ENCODE measurements around the gene NDUFS6. TPM values are rescaled to one million over a fixed set of nuclear protein-coding genes. Genes with fewer than 3 reads are reported as not detected.

Gene NDUFS6
- total RNA-seq, 1 experiment from 2014 or later: 59.7 TPM

- no peaks in the 10 kb centered on the region for H3K36me3 ChIP-seq (ENCODE audit: control insufficient read depth, insufficient read depth, low read length)
- no peaks in the 10 kb centered on the region for H3K4me1 ChIP-seq
- no peaks in the 10 kb centered on the region for H3K36me3 Mint-ChIP-seq (ENCODE audit: insufficient read depth, unreplicated experiment)
- TF ChIP-seq, protein P1, sequence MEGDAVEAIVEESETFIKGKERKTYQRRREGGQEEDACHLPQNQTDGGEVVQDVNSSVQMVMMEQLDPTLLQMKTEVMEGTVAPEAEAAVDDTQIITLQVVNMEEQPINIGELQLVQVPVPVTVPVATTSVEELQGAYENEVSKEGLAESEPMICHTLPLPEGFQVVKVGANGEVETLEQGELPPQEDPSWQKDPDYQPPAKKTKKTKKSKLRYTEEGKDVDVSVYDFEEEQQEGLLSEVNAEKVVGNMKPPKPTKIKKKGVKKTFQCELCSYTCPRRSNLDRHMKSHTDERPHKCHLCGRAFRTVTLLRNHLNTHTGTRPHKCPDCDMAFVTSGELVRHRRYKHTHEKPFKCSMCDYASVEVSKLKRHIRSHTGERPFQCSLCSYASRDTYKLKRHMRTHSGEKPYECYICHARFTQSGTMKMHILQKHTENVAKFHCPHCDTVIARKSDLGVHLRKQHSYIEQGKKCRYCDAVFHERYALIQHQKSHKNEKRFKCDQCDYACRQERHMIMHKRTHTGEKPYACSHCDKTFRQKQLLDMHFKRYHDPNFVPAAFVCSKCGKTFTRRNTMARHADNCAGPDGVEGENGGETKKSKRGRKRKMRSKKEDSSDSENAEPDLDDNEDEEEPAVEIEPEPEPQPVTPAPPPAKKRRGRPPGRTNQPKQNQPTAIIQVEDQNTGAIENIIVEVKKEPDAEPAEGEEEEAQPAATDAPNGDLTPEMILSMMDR (IDR thresholded peaks at IDR 0.05; ENCODE audit: insufficient read depth in 1 of 2, low read depth in 1 of 2, low read length in 1 of 2, severe bottlenecking in 1 of 2, unreplicated experiment in 1 of 2): no peak
- ChIA-PET POLR2A (no interaction called here), CTCF (no interaction called here)
- intact Hi-C loops (cut with micrococcal nuclease; ENCODE audit: unreplicated experiment): loop anchor here (10.0 kb wide), 1 partner anchor 253 kb away; no protein-coding TSS in a partner anchor
- no peak overlapping the region for H3K27ac Mint-ChIP-seq (ENCODE audit: unreplicated experiment)
- H3K9me3 ChIP-seq: no peaks in the 10 kb centered on the region
- DNase-seq: no peak
- H3K27me3 ChIP-seq (replicated peaks; ENCODE audit: control insufficient read depth, insufficient read depth, low read length): no peaks in the 10 kb centered on the region
- H3K4me3 ChIP-seq (ENCODE audit: low read depth, low read length): no peak overlapping the region
- no TSS peak for BruUV-seq (replicated peaks)
- no peaks in the 10 kb centered on the region for H3K4me1 Mint-ChIP-seq (ENCODE audit: low read depth, unreplicated experiment)
- H3K4me3 Mint-ChIP-seq (ENCODE audit: unreplicated experiment): no peak overlapping the region
- no peaks in the 10 kb centered on the region for H3K9me3 Mint-ChIP-seq (ENCODE audit: unreplicated experiment)
- peaks cover 11% of the 10 kb centered on the region for H3K27me3 Mint-ChIP-seq (ENCODE audit: insufficient read depth, unreplicated experiment)
These were observed 39.8 kb upstream of the NDUFS6 start for GRCh38 chr5:1761453-1761755.

- ChIA-PET CTCF (no interaction called here), POLR2A (no interaction called here)
- Mint-ChIP-seq H3K27ac (ENCODE audit: unreplicated experiment) (no peak overlapping the region), H3K27me3 (ENCODE audit: insufficient read depth, unreplicated experiment) (peaks cover 11% of the 10 kb centered on the region), H3K4me3 (ENCODE audit: unreplicated experiment) (no peak overlapping the region), H3K4me1 (ENCODE audit: low read depth, unreplicated experiment) (no peaks in the 10 kb centered on the region), H3K36me3 (ENCODE audit: insufficient read depth, unreplicated experiment) (no peaks in the 10 kb centered on the region), H3K9me3 (ENCODE audit: unreplicated experiment) (no peaks in the 10 kb centered on the region)
- Histone ChIP-seq H3K36me3 (ENCODE audit: control insufficient read depth, insufficient read depth, low read length) (no peaks in the 10 kb centered on the region), H3K4me1 (no peaks in the 10 kb centered on the region), H3K27me3 (replicated peaks; ENCODE audit: control insufficient read depth, insufficient read depth, low read length) (no peaks in the 10 kb centered on the region; the same call in 1 of the 2 replicates), H3K9me3 (no peaks in the 10 kb centered on the region), H3K4me3 (ENCODE audit: low read depth, low read length) (no peak overlapping the region)
- intact Hi-C loops (cut with micrococcal nuclease; ENCODE audit: unreplicated experiment): loop anchor here (10.0 kb wide), 1 partner anchor 252 kb away; no protein-coding TSS in a partner anchor
- DNase-seq: no peak
- BruUV-seq (replicated peaks): no TSS peak
- TF ChIP-seq, protein P1 (IDR thresholded peaks at IDR 0.05; ENCODE audit: insufficient read depth in 1 of 2, low read depth in 1 of 2, low read length in 1 of 2, severe bottlenecking in 1 of 2, unreplicated experiment in 1 of 2): no peak
These were observed 38.9 kb upstream of the NDUFS6 start for GRCh38 chr5:1762121-1762882.

- H3K4me3 Mint-ChIP-seq (ENCODE audit: unreplicated experiment): no peak overlapping the region
- H3K4me3 ChIP-seq (ENCODE audit: low read depth, low read length): no peak overlapping the region
- H3K4me1 Mint-ChIP-seq (ENCODE audit: low read depth, unreplicated experiment): no peaks in the 10 kb centered on the region
- ChIA-PET POLR2A (no interaction called here), CTCF (interaction anchor here (1.0 kb wide), 3 partner anchors 10 to 36 kb away, joined by 3 to 4 read pairs (median 3); no protein-coding TSS in a partner anchor)
- H3K9me3 Mint-ChIP-seq (ENCODE audit: unreplicated experiment): no peaks in the 10 kb centered on the region
- intact Hi-C loops (cut with micrococcal nuclease; ENCODE audit: unreplicated experiment): loop anchor here (10.0 kb wide), 1 partner anchor 252 kb away; no protein-coding TSS in a partner anchor
- BruUV-seq (replicated peaks): no TSS peak
- H3K27ac Mint-ChIP-seq (ENCODE audit: unreplicated experiment): no peak overlapping the region
- no peaks in the 10 kb centered on the region for H3K36me3 ChIP-seq (ENCODE audit: control insufficient read depth, insufficient read depth, low read length)
- TF ChIP-seq, protein P1 (IDR thresholded peaks at IDR 0.05; ENCODE audit: insufficient read depth in 1 of 2, low read depth in 1 of 2, low read length in 1 of 2, severe bottlenecking in 1 of 2, unreplicated experiment in 1 of 2): no peak
- peaks cover 11% of the 10 kb centered on the region for H3K27me3 Mint-ChIP-seq (ENCODE audit: insufficient read depth, unreplicated experiment)
- no peaks in the 10 kb centered on the region; the same call in 1 of the 2 replicates for H3K27me3 ChIP-seq (replicated peaks; ENCODE audit: control insufficient read depth, insufficient read depth, low read length)
- no peaks in the 10 kb centered on the region for H3K9me3 ChIP-seq
- no peaks in the 10 kb centered on the region for H3K4me1 ChIP-seq
- H3K36me3 Mint-ChIP-seq (ENCODE audit: insufficient read depth, unreplicated experiment): no peaks in the 10 kb centered on the region
- DNase-seq: no peak
These were observed 38.2 kb upstream of the NDUFS6 start for GRCh38 chr5:1762883-1763547.

Data from Caco-2 (cell line).